Mesenchymal stem cell (in vitro differentiated cells and primary cell): ENCODE measurements around the gene CCDC73.

Experiments used
- DNase-seq: peaks from one replicate; pipeline ENCODE4 v3.0.0-alpha.2; 2013
- H2AFZ ChIP-seq: one replicate; pipeline ENCODE4 v1.6.1; 2013; ENCODE audit warnings: low read depth, mild to moderate bottlenecking, control low read depth, inconsistent platforms, low read length, moderate library complexity
- H2AK5ac ChIP-seq: 2 replicates; pipeline ENCODE4 v1.6.1; 2013; ENCODE audit warnings: low read length, moderate library complexity, mild to moderate bottlenecking, inconsistent platforms; ENCODE audit not compliant: severe bottlenecking
- H2BK120ac ChIP-seq: one replicate; pipeline ENCODE4 v1.6.1; 2013; ENCODE audit warnings: low read depth, mild to moderate bottlenecking, inconsistent platforms, low read length, moderate library complexity
- H2BK12ac ChIP-seq, 2 experiments: one replicate each; pipeline ENCODE4 v1.6.1; 2013; ENCODE audit warnings: inconsistent platforms in 2 of 2, low read length in 2 of 2, mild to moderate bottlenecking in 2 of 2, moderate library complexity in 2 of 2, control low read depth in 1 of 2
- H2BK15ac ChIP-seq: one replicate; pipeline ENCODE4 v1.6.1; 2013; ENCODE audit warnings: mild to moderate bottlenecking, low read depth, inconsistent platforms; ENCODE audit not compliant: poor library complexity, severe bottlenecking
- H2BK5ac ChIP-seq: 2 replicates; pipeline ENCODE4 v1.6.1; 2013; ENCODE audit warnings: low read depth, mild to moderate bottlenecking, low read length, control low read depth, inconsistent platforms; ENCODE audit not compliant: poor library complexity, severe bottlenecking
- H3K14ac ChIP-seq, 2 experiments: one replicate each; pipeline ENCODE4 v1.6.1; 2013; ENCODE audit warnings: inconsistent platforms in 2 of 2, low read length in 2 of 2, control low read depth in 1 of 2, mild to moderate bottlenecking in 1 of 2, moderate library complexity in 1 of 2
- H3K18ac ChIP-seq, 2 experiments: one replicate each; pipeline ENCODE4 v1.6.1; 2013; ENCODE audit warnings: inconsistent platforms in 2 of 2, low read length in 2 of 2, control low read depth in 1 of 2, low read depth in 1 of 2, mild to moderate bottlenecking in 1 of 2
- H3K23ac ChIP-seq, 2 experiments: one replicate each; pipeline ENCODE4 v1.6.1; 2013; ENCODE audit warnings: inconsistent platforms in 2 of 2, low read length in 2 of 2, mild to moderate bottlenecking in 2 of 2, moderate library complexity in 2 of 2, control low read depth in 1 of 2
- H3K27ac ChIP-seq: 2 replicates; pipeline ENCODE4 v1.5.1; 2013; ENCODE audit warnings: mild to moderate bottlenecking, moderate library complexity, low read length, control low read depth, inconsistent platforms; ENCODE audit not compliant: poor library complexity, severe bottlenecking
- H3K27me3 ChIP-seq, 2 experiments: 2 replicates each; pipeline versions ENCODE4 v1.6.1 to v1.7.0; 2013; ENCODE audit warnings: low read length in 2 of 2, mild to moderate bottlenecking in 2 of 2, moderate library complexity in 2 of 2, control low read depth in 1 of 2, inconsistent platforms in 1 of 2; ENCODE audit not compliant: control insufficient read depth in 1 of 2, insufficient read depth in 1 of 2
- H3K36me3 ChIP-seq, 2 experiments: 2 replicates each; pipeline versions ENCODE4 v1.6.1 to v1.7.0; 2013; ENCODE audit warnings: low read length in 2 of 2, control low read depth in 1 of 2, inconsistent platforms in 1 of 2, low read depth in 1 of 2, mild to moderate bottlenecking in 1 of 2; ENCODE audit not compliant: insufficient read depth in 2 of 2, control insufficient read depth in 1 of 2
- H3K4ac ChIP-seq, 2 experiments: one replicate each; pipeline ENCODE4 v1.6.1; 2013; ENCODE audit warnings: inconsistent platforms in 2 of 2, low read length in 2 of 2, mild to moderate bottlenecking in 2 of 2, moderate library complexity in 2 of 2, control low read depth in 1 of 2, low read depth in 1 of 2
- H3K4me1 ChIP-seq: 2 replicates; pipeline ENCODE4 v1.6.1; 2013; ENCODE audit warnings: low read depth, low read length, control low read depth; ENCODE audit not compliant: control insufficient read depth, insufficient read depth
- H3K4me2 ChIP-seq: 2 replicates; pipeline ENCODE4 v1.6.1; 2013; ENCODE audit warnings: low read length, mild to moderate bottlenecking, inconsistent platforms; ENCODE audit not compliant: poor library complexity, severe bottlenecking
- H3K4me3 ChIP-seq, 2 experiments: 2 replicates each; pipeline versions ENCODE4 v1.5.1 to v1.7.0; 2013; ENCODE audit warnings: low read length in 2 of 2, mild to moderate bottlenecking in 2 of 2, control low read depth in 1 of 2, low read depth in 1 of 2; ENCODE audit not compliant: insufficient read depth in 1 of 2
- H3K79me1 ChIP-seq: replicated peaks from 2 replicates; pipeline ENCODE4 v1.6.1; 2013; ENCODE audit warnings: mild to moderate bottlenecking, control low read depth, low read length, inconsistent platforms; ENCODE audit not compliant: poor library complexity, severe bottlenecking
- H3K9ac ChIP-seq: 2 replicates; pipeline ENCODE4 v1.7.0; 2013; ENCODE audit warnings: mild to moderate bottlenecking, low read length, moderate library complexity
- H3K9me3 ChIP-seq: 2 replicates; pipeline ENCODE4 v1.7.0; 2013; ENCODE audit warnings: mild to moderate bottlenecking, low read length; ENCODE audit not compliant: control insufficient read depth
- H4K8ac ChIP-seq: one replicate; pipeline ENCODE4 v1.6.1; 2013; ENCODE audit warnings: inconsistent platforms, mild to moderate bottlenecking, low read length, moderate library complexity
- H4K91ac ChIP-seq: one replicate; pipeline ENCODE4 v1.6.1; 2013; ENCODE audit warnings: mild to moderate bottlenecking, low read length, inconsistent platforms
- WGBS: methylation state at CpG from one replicate; pipeline ENCODE4 v1.1.7; 2013; ENCODE audit warnings: mixed read lengths; 5-methylcytosine and 5-hydroxymethylcytosine counted together

The CCDC73 gene

GRCh38 chr11:32701616-32702015, 92.8 kb downstream of the CCDC73 start:
- DNase-seq, result no peak
- H2BK120ac ChIP-seq, result no peak overlapping the region

GRCh38 chr11:32698579-32698978, 95.9 kb downstream of the CCDC73 start:
- Histone ChIP-seq H4K91ac (no peak overlapping the region), H4K8ac (no peak overlapping the region), H2BK5ac (no peak overlapping the region), H3K18ac (no peak overlapping the region), H3K27ac (no peak overlapping the region), H3K9me3 (no peaks in the 10 kb centered on the region), H3K27me3 (no peaks in the 10 kb centered on the region), H3K79me1 (no peaks in the 10 kb centered on the region), H3K4ac (no peak overlapping the region), H3K9ac (no peak overlapping the region), H3K4me2 (no peak overlapping the region), H3K4me3 (no peak overlapping the region), H2BK12ac (no peak overlapping the region), H2AFZ (no peak overlapping the region), H2BK120ac (no peak overlapping the region), H3K36me3 (no peaks in the 10 kb centered on the region), H3K4me1 (no peaks in the 10 kb centered on the region), H2AK5ac (no peak overlapping the region), H3K14ac (no peak overlapping the region), H3K23ac (no peak overlapping the region), H2BK15ac (no peak overlapping the region)
- WGBS, result no CpG with 5 or more reads among the region's 2 CpGs
- no peak for DNase-seq

More at GRCh38 chr11:32701616-32702015, 92.8 kb downstream of the CCDC73 start:
- Histone ChIP-seq H4K8ac (no peak overlapping the region), H3K9me3 (no peaks in the 10 kb centered on the region), H3K14ac (no peak overlapping the region), H2AK5ac (no peak overlapping the region), H3K27me3 (peaks cover 0 to 6% of the 10 kb centered on the region in 2 experiments), H3K4ac (no peak overlapping the region), H3K4me3 (no peak overlapping the region), H3K4me2 (no peak overlapping the region), H3K36me3 (no peaks in the 10 kb centered on the region), H3K79me1 (no peaks in the 10 kb centered on the region), H4K91ac (no peak overlapping the region), H2AFZ (no peak overlapping the region), H3K18ac (no peak overlapping the region), H3K4me1 (no peaks in the 10 kb centered on the region), H3K23ac (no peak overlapping the region), H2BK5ac (no peak overlapping the region), H2BK15ac (no peak overlapping the region), H2BK12ac (no peak overlapping the region), H3K9ac (no peak overlapping the region), H3K27ac (no peak overlapping the region)
- no CpG with 5 or more reads among the region's 1 CpG for WGBS

GRCh38 chr11:32671051-32671450, 123.4 kb downstream of the CCDC73 start:
- H2AFZ ChIP-seq, result no peak overlapping the region
- no peaks in the 10 kb centered on the region for H3K9me3 ChIP-seq
- no peak overlapping the region for H4K91ac ChIP-seq
- H2BK5ac ChIP-seq, result no peak overlapping the region
- H2AK5ac ChIP-seq, result no peak overlapping the region
- H3K4me3 ChIP-seq, result no peak overlapping the region
- no peak overlapping the region for H2BK12ac ChIP-seq
- no peak overlapping the region for H3K4me2 ChIP-seq
- DNase-seq, result peak; percentile 22
- H3K27me3 ChIP-seq, result no peaks in the 10 kb centered on the region
- H3K23ac ChIP-seq, result no peak overlapping the region
- H2BK120ac ChIP-seq, result no peak overlapping the region
- H3K9ac ChIP-seq, result no peak overlapping the region
- no peaks in the 10 kb centered on the region for H3K79me1 ChIP-seq
- H4K8ac ChIP-seq, result no peak overlapping the region
- H3K27ac ChIP-seq, result no peak overlapping the region
- H3K4ac ChIP-seq, result no peak overlapping the region
- no peak overlapping the region for H2BK15ac ChIP-seq
- no peaks in the 10 kb centered on the region for H3K36me3 ChIP-seq
- H3K4me1 ChIP-seq, result no peaks in the 10 kb centered on the region
- WGBS, result no CpG with 5 or more reads among the region's 1 CpG
- no peak overlapping the region for H3K18ac ChIP-seq
- no peak overlapping the region for H3K14ac ChIP-seq

DNA sequence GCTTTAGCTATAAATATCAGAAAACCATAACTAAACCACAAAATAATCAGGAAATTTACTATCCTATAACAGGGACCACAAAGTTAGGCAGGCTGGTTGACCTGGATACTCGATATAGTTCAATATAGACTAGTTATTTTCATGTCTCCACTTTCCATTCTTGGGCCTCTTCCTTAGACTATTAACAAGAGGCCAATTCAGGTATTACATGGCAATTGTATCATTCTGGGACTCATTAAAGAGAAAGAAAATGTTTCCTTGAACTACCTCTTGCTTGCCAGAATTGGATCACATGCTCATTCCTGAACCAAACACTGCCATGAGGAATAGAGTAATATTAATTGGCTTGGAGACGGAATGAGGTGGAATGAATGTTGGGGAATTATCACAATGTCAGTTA, 134.8 kb downstream of the CCDC73 start:
- Histone ChIP-seq H4K8ac (no peak overlapping the region), H3K4ac (no peak overlapping the region), H3K4me2 (no peak overlapping the region), H3K14ac (no peak overlapping the region), H3K79me1 (no peaks in the 10 kb centered on the region), H3K4me3 (no peak overlapping the region), H3K9me3 (no peaks in the 10 kb centered on the region), H3K9ac (no peak overlapping the region), H2BK120ac (no peak overlapping the region), H2BK15ac (no peak overlapping the region), H3K27me3 (no peaks in the 10 kb centered on the region), H4K91ac (no peak overlapping the region), H3K18ac (no peak overlapping the region), H3K27ac (no peak overlapping the region), H3K23ac (no peak overlapping the region), H3K36me3 (no peaks in the 10 kb centered on the region), H3K4me1 (no peaks in the 10 kb centered on the region), H2AK5ac (no peak overlapping the region), H2BK12ac (no peak overlapping the region), H2AFZ (no peak overlapping the region), H2BK5ac (no peak overlapping the region)
- 100% methylated on average over 1 of the region's 2 CpGs for WGBS
- DNase-seq, result no peak
